Lung (tissue), 16 donors: ENCODE measurements around the gene ZNF329. TPM values are rescaled to one million over a fixed set of nuclear protein-coding genes. Genes with fewer than 3 reads are reported as not detected.

Experiments used
- ATAC-seq: fragments of 200-7000 bp; cut with Tn5 transposase; one replicate; pipeline ENCODE4 v1.9.1; 2020; ENCODE audit warnings: moderate number of reproducible peaks; ENCODE audit not compliant: insufficient read depth, low FRiP score
- DNase-seq, 3 donors: peaks; one replicate each; pipeline ENCODE4 v3.0.0-alpha.2; 2013 to 2017
- H3K27ac ChIP-seq, 2 donors: one replicate each; pipeline ENCODE4 v1.5.1; 2013; ENCODE audit warnings: mild to moderate bottlenecking in 2 of 2, moderate library complexity in 2 of 2, control low read depth in 1 of 2, inconsistent platforms in 1 of 2, low read depth in 1 of 2, low read length in 1 of 2
- H3K27me3 ChIP-seq, 3 donors: one replicate each; pipeline ENCODE4 v1.5.1; 2013; ENCODE audit warnings: low read length in 2 of 3; ENCODE audit not compliant: control insufficient read depth in 3 of 3, insufficient read depth in 3 of 3
- H3K36me3 ChIP-seq, 4 donors: one replicate each; pipeline ENCODE4 v1.5.1; 2013; ENCODE audit warnings: low read length in 4 of 4, mild to moderate bottlenecking in 1 of 4, moderate library complexity in 1 of 4; ENCODE audit not compliant: control insufficient read depth in 4 of 4, insufficient read depth in 4 of 4
- H3K4me1 ChIP-seq, 5 donors: one replicate each; pipeline ENCODE4 v1.5.1; 2013; ENCODE audit warnings: low read length in 5 of 5, mild to moderate bottlenecking in 2 of 5, moderate library complexity in 1 of 5; ENCODE audit not compliant: control insufficient read depth in 5 of 5, insufficient read depth in 5 of 5
- H3K4me3 ChIP-seq: one replicate; pipeline ENCODE4 v1.5.1; 2013; ENCODE audit warnings: mild to moderate bottlenecking, control low read depth, moderate library complexity
- H3K9ac ChIP-seq, 2 donors: one replicate each; pipeline ENCODE4 v1.5.1; 2013; ENCODE audit warnings: low read length in 2 of 2, control low read depth in 1 of 2; ENCODE audit not compliant: insufficient read depth in 1 of 2
- H3K9me3 ChIP-seq, 4 donors: one replicate each; pipeline ENCODE4 v1.5.1; 2013; ENCODE audit warnings: low read length in 3 of 4, mild to moderate bottlenecking in 1 of 4, moderate library complexity in 1 of 4; ENCODE audit not compliant: control insufficient read depth in 4 of 4, insufficient read depth in 3 of 4
- WGBS, 2 donors: extraction: QIAGEN DNeasy Blood & Tissue Kit; methylation state at CpG; one replicate each; pipeline ENCODE4 v1.1.7; 2013; 5-methylcytosine and 5-hydroxymethylcytosine counted together
- long read RNA-seq, 5 donors: transcript quantifications; one replicate each; lab custom pipeline, GENCODE V29; 2026
- polyA plus RNA-seq, 2 donors: library from polyadenylated mRNA; stranded (reverse); fragments of 200-250 nt; gene quantifications; one replicate each; pipeline ENCODE4 v1.2.1, GENCODE V29; 2013
- total RNA-seq, 2 donors: library from RNA; depleted of rRNA in 1 of 2; stranded (reverse); fragments of >200 nt in 1 of 2; gene quantifications; one replicate each; pipeline ENCODE4 v1.2.1, GENCODE V29; 2014 to 2021
- TF ChIP-seq, protein P1 (sequence below): IDR thresholded peaks from 2 replicates; pipeline ENCODE4 v1.5.1; 2012; ENCODE audit warnings: mild to moderate bottlenecking; ENCODE audit errors: control extremely low read depth, extremely low read depth
- donor health status: control.
- donor health status: control.
- donor health status: Bipolar disorder and iron deficiency.
- donor health status: healthy.
- donor health status: DM: yes; HTN: yes; CAD: no.

Gene ZNF329
- total RNA-seq (10 to 100 TPM in 1 of 2 donors, 1 to 10 TPM in 1; 9.0 to 20.0 TPM), polyA plus RNA-seq (1 to 10 TPM; 2.3 to 3.9 TPM)
- long read RNA-seq, donor 1, partial matches to known transcripts: 0 of 6 reads
- long read RNA-seq, donor 1, other reads (novel, unspliced or antisense): 0 of 6 reads
- long read RNA-seq, donor 2, partial matches to known transcripts: 0 of 2 reads
- long read RNA-seq, donor 2, other reads (novel, unspliced or antisense): 0 of 2 reads
- long read RNA-seq, donor 3, partial matches to known transcripts: 6 of 6 reads
- long read RNA-seq, donor 3, other reads (novel, unspliced or antisense): 0 of 6 reads
- long read RNA-seq, donor 4, partial matches to known transcripts: 7 of 9 reads
- long read RNA-seq, donor 4, other reads (novel, unspliced or antisense): 0 of 9 reads
- long read RNA-seq, donor 5, partial matches to known transcripts: 0 of 2 reads
- long read RNA-seq, donor 5, other reads (novel, unspliced or antisense): 0 of 2 reads

DNA sequence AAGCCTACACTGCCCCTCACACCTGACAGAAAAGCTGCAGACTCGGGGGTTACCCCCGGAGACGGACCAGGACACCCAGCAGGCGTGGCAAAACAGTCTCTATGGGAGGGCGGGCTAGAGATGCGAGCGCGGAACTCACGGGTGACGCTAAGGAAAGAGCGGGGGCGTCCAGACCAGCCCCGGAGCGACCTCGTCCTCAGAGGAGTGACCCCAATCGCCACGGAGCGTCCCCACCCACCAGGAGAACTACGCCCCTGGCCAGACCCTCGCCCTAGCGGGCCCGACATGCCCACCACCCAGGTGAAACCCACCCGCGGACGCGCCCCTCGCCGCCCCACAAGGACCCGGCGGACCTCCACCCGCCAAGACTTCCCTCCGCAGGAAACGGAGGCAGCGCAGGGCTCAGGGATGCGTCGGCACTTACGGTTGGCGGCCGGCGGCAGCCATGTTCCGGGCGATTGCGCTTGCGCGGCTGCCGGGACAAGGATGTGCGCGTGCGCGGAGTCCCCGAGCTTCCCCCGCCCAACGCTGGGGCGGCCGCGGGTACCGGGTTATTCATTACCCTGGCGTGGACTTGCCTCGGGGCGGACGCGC is at the start of gene ZNF329:
Gene ZNF329, minus strand, starts transcription at position 462 of the 594 bp plus-strand sequence. CDS start 21,286 bp downstream, outside the sequence.
- H3K9me3 ChIP-seq: peaks cover 0 to 11% (median 5%) of the 10 kb centered on the region in 4 donors
- peaks cover 0 to 6% (median 0%) of the 10 kb centered on the region in 4 donors for H3K36me3 ChIP-seq
- no peaks in the 10 kb centered on the region for H3K27me3 ChIP-seq
- 0 to 1% methylated on average over 61 to 62 of the region's 62 CpGs for WGBS, 2 donors
- peak within 1 kb of the TSS; percentile 97 for H3K4me3 ChIP-seq
- DNase-seq (peak; percentile 90 to 92 (median 92)), ATAC-seq (peak; percentile 50)
- peak within 1 kb of the TSS; percentile 75 to 77 for H3K9ac ChIP-seq
- TF ChIP-seq, protein P1, sequence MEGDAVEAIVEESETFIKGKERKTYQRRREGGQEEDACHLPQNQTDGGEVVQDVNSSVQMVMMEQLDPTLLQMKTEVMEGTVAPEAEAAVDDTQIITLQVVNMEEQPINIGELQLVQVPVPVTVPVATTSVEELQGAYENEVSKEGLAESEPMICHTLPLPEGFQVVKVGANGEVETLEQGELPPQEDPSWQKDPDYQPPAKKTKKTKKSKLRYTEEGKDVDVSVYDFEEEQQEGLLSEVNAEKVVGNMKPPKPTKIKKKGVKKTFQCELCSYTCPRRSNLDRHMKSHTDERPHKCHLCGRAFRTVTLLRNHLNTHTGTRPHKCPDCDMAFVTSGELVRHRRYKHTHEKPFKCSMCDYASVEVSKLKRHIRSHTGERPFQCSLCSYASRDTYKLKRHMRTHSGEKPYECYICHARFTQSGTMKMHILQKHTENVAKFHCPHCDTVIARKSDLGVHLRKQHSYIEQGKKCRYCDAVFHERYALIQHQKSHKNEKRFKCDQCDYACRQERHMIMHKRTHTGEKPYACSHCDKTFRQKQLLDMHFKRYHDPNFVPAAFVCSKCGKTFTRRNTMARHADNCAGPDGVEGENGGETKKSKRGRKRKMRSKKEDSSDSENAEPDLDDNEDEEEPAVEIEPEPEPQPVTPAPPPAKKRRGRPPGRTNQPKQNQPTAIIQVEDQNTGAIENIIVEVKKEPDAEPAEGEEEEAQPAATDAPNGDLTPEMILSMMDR: no peak
- H3K4me1 ChIP-seq: peaks cover 0 to 16% (median 9%) of the 10 kb centered on the region in 5 donors
- H3K27ac ChIP-seq: peak within 1 kb of the TSS; percentile 80 to 93

DNA sequence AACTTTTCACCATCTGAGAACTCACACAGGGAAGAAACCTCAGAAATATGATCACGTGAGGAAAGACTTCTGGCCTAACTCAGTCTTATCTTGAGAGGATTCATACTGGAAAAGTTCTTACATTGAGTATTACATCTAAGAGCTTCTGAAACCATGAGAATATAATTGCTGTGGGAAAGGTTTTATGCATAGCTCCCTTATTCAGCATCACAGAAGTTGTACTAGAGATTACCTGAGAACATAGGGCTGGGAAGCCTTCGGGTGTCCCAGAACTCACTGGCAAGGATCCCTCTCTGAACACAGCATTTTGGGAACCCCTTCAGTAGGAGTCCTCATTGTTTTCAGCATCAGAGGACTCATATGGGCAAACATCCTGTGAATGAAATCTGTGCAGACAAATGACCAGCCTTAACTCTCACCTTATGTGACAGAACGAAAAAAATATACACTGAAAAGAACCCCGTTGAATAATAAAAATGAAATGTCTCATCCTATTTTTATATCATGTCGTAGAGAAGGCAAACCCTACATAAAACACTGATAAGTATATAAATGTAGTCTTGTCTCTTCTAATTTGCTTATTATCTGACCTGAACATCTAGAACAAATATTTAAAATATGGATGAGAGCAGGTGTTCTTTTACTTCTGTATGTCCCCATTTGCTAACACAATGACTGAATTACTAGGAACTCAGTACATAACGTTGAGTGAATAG is 46.5 kb upstream of the ZNF329 start:
- no peaks in the 10 kb centered on the region for H3K27me3 ChIP-seq
- no peak overlapping the region for H3K27ac ChIP-seq
- H3K9ac ChIP-seq: no peak overlapping the region
- no peak overlapping the region for H3K4me3 ChIP-seq
- peaks cover 38 to 89% (median 78%) of the 10 kb centered on the region in 4 donors for H3K36me3 ChIP-seq
- WGBS, 2 donors: 71 to 78% methylated on average over 6 of the region's 6 CpGs
- no peaks in the 10 kb centered on the region for H3K4me1 ChIP-seq
- H3K9me3 ChIP-seq: peaks cover 43 to 82% (median 76%) of the 10 kb centered on the region in 4 donors
- DNase-seq (peak in 2 of 3 donors; percentile 18 to 23), ATAC-seq (no peak)
- TF ChIP-seq, protein P1: no peak

DNA sequence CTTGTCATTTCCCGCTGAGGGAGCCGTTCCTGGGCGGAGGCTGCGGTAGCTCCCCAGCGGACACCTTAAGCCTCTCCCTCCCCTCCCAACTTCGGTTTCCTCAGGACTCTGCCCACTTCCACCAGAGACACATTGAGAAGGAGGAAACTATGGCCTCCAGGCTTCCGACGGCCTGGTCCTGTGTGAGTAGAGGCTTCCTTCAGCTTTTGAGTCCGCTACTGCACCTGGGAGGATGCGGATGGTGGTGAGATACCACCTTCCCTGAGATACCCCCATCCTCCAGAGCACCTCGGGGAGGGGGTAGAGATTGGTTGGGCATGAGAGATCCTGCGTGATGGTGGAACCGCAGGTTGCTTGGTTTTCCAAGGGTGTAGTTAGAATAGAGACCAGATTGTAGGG is 33.2 kb upstream of the ZNF329 start:
- H3K9me3 ChIP-seq: peaks cover 0 to 73% (median 37%) of the 10 kb centered on the region in 4 donors
- WGBS, 2 donors: 20 to 23% methylated on average over 13 of the region's 13 CpGs
- TF ChIP-seq, protein P1: no peak
- H3K4me1 ChIP-seq: peaks cover 0 to 2% (median 0%) of the 10 kb centered on the region in 5 donors
- no peaks in the 10 kb centered on the region for H3K27me3 ChIP-seq
- peak overlapping the region; percentile 99 for H3K27ac ChIP-seq
- peak overlapping the region; percentile 83 to 99 for H3K9ac ChIP-seq
- H3K36me3 ChIP-seq: peaks cover 25 to 50% (median 29%) of the 10 kb centered on the region in 4 donors
- ATAC-seq: no peak
- no peak for DNase-seq
- peak overlapping the region; percentile 90 for H3K4me3 ChIP-seq
